H9 (cell line): ENCODE results near the gene TAOK1. TPM values are rescaled to one million over a fixed set of nuclear protein-coding genes. Genes with fewer than 3 reads are reported as not detected.

Source experiments
- DNase-seq: peaks from one replicate; pipeline ENCODE4 v3.0.0-alpha.2; 2017
- H2AFZ ChIP-seq: one replicate; pipeline ENCODE4 v1.6.1; 2013; ENCODE audit warnings: mild to moderate bottlenecking, low read length, control low read depth, moderate library complexity
- H2AK5ac ChIP-seq: 2 replicates; pipeline ENCODE4 v1.6.1; 2013; ENCODE audit warnings: low read length, control low read depth, mixed read lengths; ENCODE audit not compliant: insufficient read length
- H2BK120ac ChIP-seq: one replicate; pipeline ENCODE4 v1.6.1; 2013; ENCODE audit warnings: low read depth, mild to moderate bottlenecking, low read length, control low read depth, inconsistent platforms; ENCODE audit not compliant: poor library complexity, severe bottlenecking
- H2BK12ac ChIP-seq: 2 replicates; pipeline ENCODE4 v1.6.1; 2013; ENCODE audit warnings: low read length, control low read depth, mixed read lengths, low read depth; ENCODE audit not compliant: insufficient read length
- H2BK15ac ChIP-seq: 2 replicates; pipeline ENCODE4 v1.6.1; 2013; ENCODE audit warnings: low read depth, low read length, control low read depth
- H2BK20ac ChIP-seq: one replicate; pipeline ENCODE4 v1.6.1; 2013; ENCODE audit warnings: low read depth, mild to moderate bottlenecking, low read length, control low read depth, inconsistent platforms; ENCODE audit not compliant: poor library complexity, severe bottlenecking
- H2BK5ac ChIP-seq: 2 replicates; pipeline ENCODE4 v1.6.1; 2013; ENCODE audit warnings: low read length, control low read depth, mixed read lengths; ENCODE audit not compliant: insufficient read length
- H3K14ac ChIP-seq: 2 replicates; pipeline ENCODE4 v1.6.1; 2013; ENCODE audit warnings: low read length, control low read depth; ENCODE audit not compliant: insufficient read depth
- H3K18ac ChIP-seq: 2 replicates; pipeline ENCODE4 v1.6.1; 2013; ENCODE audit warnings: low read depth, mild to moderate bottlenecking, mixed read lengths, low read length, control low read depth; ENCODE audit not compliant: insufficient read length
- H3K23ac ChIP-seq: 2 replicates; pipeline ENCODE4 v1.6.1; 2013; ENCODE audit warnings: low read length, control low read depth, mixed read lengths, low read depth; ENCODE audit not compliant: insufficient read length
- H3K23me2 ChIP-seq: 2 replicates; pipeline ENCODE4 v1.6.1; 2013; ENCODE audit warnings: low read depth, mild to moderate bottlenecking, mixed read lengths, low read length, control low read depth; ENCODE audit not compliant: insufficient read length, poor library complexity, severe bottlenecking
- H3K27ac ChIP-seq: 2 replicates; pipeline ENCODE4 v1.5.1; 2013; ENCODE audit warnings: low read length, control low read depth, mixed read lengths, low read depth; ENCODE audit not compliant: insufficient read length
- H3K27me3 ChIP-seq: 2 replicates; pipeline ENCODE4 v1.6.1; 2013; ENCODE audit warnings: low read length, control low read depth, inconsistent platforms; ENCODE audit not compliant: insufficient read depth
- H3K4ac ChIP-seq: 2 replicates; pipeline ENCODE4 v1.6.1; 2013; ENCODE audit warnings: low read depth, mild to moderate bottlenecking, control low read depth, inconsistent platforms, low read length, moderate library complexity
- H3K4me1 ChIP-seq: 2 replicates; pipeline ENCODE4 v1.6.1; 2013; ENCODE audit warnings: low read length, control low read depth, inconsistent platforms; ENCODE audit not compliant: insufficient read depth
- H3K4me2 ChIP-seq: 2 replicates; pipeline ENCODE4 v1.6.1; 2013; ENCODE audit warnings: low read length, control low read depth, mixed read lengths; ENCODE audit not compliant: insufficient read length, insufficient read depth
- H3K56ac ChIP-seq: 2 replicates; pipeline ENCODE4 v1.6.1; 2013; ENCODE audit warnings: low read depth, mild to moderate bottlenecking, mixed read lengths, low read length, control low read depth; ENCODE audit not compliant: insufficient read length
- H3K79me1 ChIP-seq: 2 replicates; pipeline ENCODE4 v1.6.1; 2013; ENCODE audit warnings: low read depth, mild to moderate bottlenecking, moderate library complexity, low read length, control low read depth, inconsistent platforms; ENCODE audit not compliant: insufficient read depth, poor library complexity, severe bottlenecking
- H3K79me2 ChIP-seq: 2 replicates; pipeline ENCODE4 v1.6.1; 2013; ENCODE audit warnings: low read length, control low read depth, inconsistent platforms; ENCODE audit not compliant: insufficient read depth
- H3K9ac ChIP-seq: 2 replicates; pipeline ENCODE4 v1.6.1; 2013; ENCODE audit warnings: low read length, control low read depth, mixed read lengths; ENCODE audit not compliant: insufficient read length; ENCODE audit errors: extremely low read depth
- H3K9me3 ChIP-seq: one replicate; pipeline ENCODE4 v1.6.1; 2013; ENCODE audit warnings: low read depth, low read length, inconsistent platforms; ENCODE audit not compliant: control insufficient read depth
- H3T11ph ChIP-seq: one replicate; pipeline ENCODE4 v1.6.1; 2013; ENCODE audit warnings: mild to moderate bottlenecking, low read length, control low read depth, inconsistent platforms
- H4K20me1 ChIP-seq: one replicate; pipeline ENCODE4 v1.6.1; 2013; ENCODE audit not compliant: control insufficient read depth, insufficient read length, insufficient read depth
- H4K5ac ChIP-seq: 2 replicates; pipeline ENCODE4 v1.6.1; 2013; ENCODE audit warnings: low read depth, mild to moderate bottlenecking, mixed read lengths, low read length, control low read depth; ENCODE audit not compliant: insufficient read length
- H4K8ac ChIP-seq: replicated peaks from 2 replicates; pipeline ENCODE4 v1.6.1; 2013; ENCODE audit warnings: low read length, control low read depth, mixed read lengths, low read depth; ENCODE audit not compliant: insufficient read length
- H4K91ac ChIP-seq: 2 replicates; pipeline ENCODE4 v1.6.1; 2013; ENCODE audit warnings: low read depth, mild to moderate bottlenecking, moderate library complexity, mixed read lengths, low read length, control low read depth; ENCODE audit not compliant: insufficient read length
- H3K27ac Mint-ChIP-seq, 3 experiments: 2 replicates in 2 of 3; 3 replicates in 1 of 3; pipeline ENCODE4 v1.8.0; 2020 to 2021; ENCODE audit warnings: mixed read lengths in 3 of 3, mild to moderate bottlenecking in 1 of 3, moderate library complexity in 1 of 3
- H3K27me3 Mint-ChIP-seq: 2 replicates; pipeline ENCODE4 v1.8.0; 2021; ENCODE audit warnings: low read depth, mild to moderate bottlenecking, moderate library complexity, mixed read lengths
- H3K36me3 Mint-ChIP-seq, 3 experiments: 2 replicates in 2 of 3; 3 replicates in 1 of 3; pipeline ENCODE4 v1.8.0; 2020 to 2021; ENCODE audit warnings: low read depth in 3 of 3, mixed read lengths in 3 of 3; ENCODE audit not compliant: insufficient read depth in 1 of 3
- H3K4me1 Mint-ChIP-seq, 2 experiments: 2 replicates each; pipeline ENCODE4 v1.8.0; 2020; ENCODE audit warnings: mixed read lengths in 2 of 2
- H3K4me3 Mint-ChIP-seq, 2 experiments: 2 replicates in 1 of 2; 3 replicates in 1 of 2; pipeline ENCODE4 v1.8.0; 2020 to 2021; ENCODE audit warnings: mild to moderate bottlenecking in 2 of 2, mixed read lengths in 2 of 2, moderate library complexity in 1 of 2
- H3K9me3 Mint-ChIP-seq, 2 experiments: 2 replicates in 1 of 2; 3 replicates in 1 of 2; pipeline ENCODE4 v1.8.0; 2020; ENCODE audit warnings: mild to moderate bottlenecking in 2 of 2, mixed read lengths in 2 of 2, moderate library complexity in 1 of 2
- CTCF ChIP-seq: fragments of 200-600 bp; sonication (generic); conservative IDR thresholded peaks from 3 replicates; pipeline ENCODE4 v1.8.0; 2021; ENCODE audit warnings: antibody characterized with exemption, mild to moderate bottlenecking
- WGBS: extraction: QIAGEN DNeasy Blood & Tissue Kit; methylation state at CpG from one replicate; pipeline ENCODE4 v1.1.7; 2013; ENCODE audit warnings: missing lambda C conversion rate, low lambda C conversion rate, mixed read lengths; ENCODE audit not compliant: insufficient read length; ENCODE audit errors: extremely low coverage; 5-methylcytosine and 5-hydroxymethylcytosine counted together
- total RNA-seq: library from RNA; stranded (reverse); gene quantifications from 2 replicates; pipeline ENCODE4 v1.2.1, GENCODE V29; 2021

TAOK1 gene
- total RNA-seq, 1 experiment from 2014 or later = 93.0 TPM

GRCh38 chr17:29357821-29358232 lies 32.3 kb upstream of the TAOK1 start:
- H3T11ph ChIP-seq = no peak overlapping the region
- H3K9me3 ChIP-seq = no peaks in the 10 kb centered on the region
- no peak overlapping the region for H3K4me2 ChIP-seq
- no peak overlapping the region for H3K56ac ChIP-seq
- no peaks in the 10 kb centered on the region for H3K79me2 ChIP-seq
- DNase-seq = no peak
- no peaks in the 10 kb centered on the region for H3K4me1 Mint-ChIP-seq
- no CpG with 5 or more reads among the region's 5 CpGs for WGBS
- H3K27me3 Mint-ChIP-seq = no peaks in the 10 kb centered on the region
- H4K91ac ChIP-seq = no peak overlapping the region
- no peak overlapping the region for H2BK20ac ChIP-seq
- no peaks in the 10 kb centered on the region for H3K9me3 Mint-ChIP-seq
- H3K23me2 ChIP-seq = no peaks in the 10 kb centered on the region
- no peak overlapping the region for H3K14ac ChIP-seq
- no peaks in the 10 kb centered on the region for H3K79me1 ChIP-seq
- no peak overlapping the region for H2BK5ac ChIP-seq
- H2AFZ ChIP-seq = no peak overlapping the region
- H3K36me3 Mint-ChIP-seq = no peaks in the 10 kb centered on the region
- H3K27ac ChIP-seq = no peak overlapping the region
- no peak overlapping the region for H3K4ac ChIP-seq
- no peak overlapping the region for H2AK5ac ChIP-seq
- no peak for TF ChIP-seq CTCF
- H3K27ac Mint-ChIP-seq = no peak overlapping the region
- H3K4me3 Mint-ChIP-seq = no peak overlapping the region
- no peak overlapping the region for H3K23ac ChIP-seq
- H4K20me1 ChIP-seq = no peaks in the 10 kb centered on the region
- H3K4me1 ChIP-seq = no peaks in the 10 kb centered on the region
- no peak overlapping the region for H4K8ac ChIP-seq
- H4K5ac ChIP-seq = no peak overlapping the region
- H2BK15ac ChIP-seq = no peak overlapping the region
- no peak overlapping the region for H2BK120ac ChIP-seq
- no peaks in the 10 kb centered on the region for H3K27me3 ChIP-seq
- no peak overlapping the region for H3K9ac ChIP-seq
- H3K18ac ChIP-seq = no peak overlapping the region
- H2BK12ac ChIP-seq = no peak overlapping the region
